Lung (tissue), 13 donors: Measurements from ENCODE around the gene SIRT1. TPM values are rescaled to one million over a fixed set of nuclear protein-coding genes. Genes with fewer than 3 reads are reported as not detected.
"Not testable (repeated sequence)": the region's sequence is repeated elsewhere in the genome, so short reads cannot be mapped to it uniquely, and the experiment has no call there.

ENCODE experiments used
- ATAC-seq: fragments of 200-7000 bp; cut with Tn5 transposase; one replicate; pipeline ENCODE4 v1.9.1; 2020; ENCODE audit warnings: moderate number of reproducible peaks; ENCODE audit not compliant: insufficient read depth, low FRiP score
- DNase-seq, 3 donors: peaks; one replicate each; pipeline ENCODE4 v3.0.0-alpha.2; 2013 to 2017
- H3K27ac ChIP-seq, 2 donors: one replicate each; pipeline ENCODE4 v1.5.1; 2013; ENCODE audit warnings: mild to moderate bottlenecking in 2 of 2, moderate library complexity in 2 of 2, control low read depth in 1 of 2, inconsistent platforms in 1 of 2, low read depth in 1 of 2, low read length in 1 of 2
- H3K27me3 ChIP-seq, 3 donors: one replicate each; pipeline ENCODE4 v1.5.1; 2013; ENCODE audit warnings: low read length in 2 of 3; ENCODE audit not compliant: control insufficient read depth in 3 of 3, insufficient read depth in 3 of 3
- H3K36me3 ChIP-seq, 4 donors: one replicate each; pipeline ENCODE4 v1.5.1; 2013; ENCODE audit warnings: low read length in 4 of 4, mild to moderate bottlenecking in 1 of 4, moderate library complexity in 1 of 4; ENCODE audit not compliant: control insufficient read depth in 4 of 4, insufficient read depth in 4 of 4
- H3K4me1 ChIP-seq, 5 donors: one replicate each; pipeline ENCODE4 v1.5.1; 2013; ENCODE audit warnings: low read length in 5 of 5, mild to moderate bottlenecking in 2 of 5, moderate library complexity in 1 of 5; ENCODE audit not compliant: control insufficient read depth in 5 of 5, insufficient read depth in 5 of 5
- H3K4me3 ChIP-seq: one replicate; pipeline ENCODE4 v1.5.1; 2013; ENCODE audit warnings: mild to moderate bottlenecking, control low read depth, moderate library complexity
- H3K9ac ChIP-seq, 2 donors: one replicate each; pipeline ENCODE4 v1.5.1; 2013; ENCODE audit warnings: low read length in 2 of 2, control low read depth in 1 of 2; ENCODE audit not compliant: insufficient read depth in 1 of 2
- H3K9me3 ChIP-seq, 4 donors: one replicate each; pipeline ENCODE4 v1.5.1; 2013; ENCODE audit warnings: low read length in 3 of 4, mild to moderate bottlenecking in 1 of 4, moderate library complexity in 1 of 4; ENCODE audit not compliant: control insufficient read depth in 4 of 4, insufficient read depth in 3 of 4
- WGBS, 2 donors: extraction: QIAGEN DNeasy Blood & Tissue Kit; methylation state at CpG; one replicate each; pipeline ENCODE4 v1.1.7; 2013; 5-methylcytosine and 5-hydroxymethylcytosine counted together
- polyA plus RNA-seq, 2 donors: library from polyadenylated mRNA; stranded (reverse); fragments of 200-250 nt; gene quantifications; one replicate each; pipeline ENCODE4 v1.2.1, GENCODE V29; 2013
- small RNA-seq: library from RNA; depleted of rRNA; stranded (forward); fragments of <200 nt; gene quantifications from one replicate; pipeline ENCODE3, GENCODE V24; 2014; ENCODE audit warnings: low replicate concordance
- total RNA-seq, 2 donors: library from RNA; depleted of rRNA in 1 of 2; stranded (reverse); fragments of >200 nt in 1 of 2; gene quantifications; one replicate each; pipeline ENCODE4 v1.2.1, GENCODE V29; 2014 to 2021
- TF ChIP-seq, protein P1 (sequence below): IDR thresholded peaks from 2 replicates; pipeline ENCODE4 v1.5.1; 2012; ENCODE audit warnings: mild to moderate bottlenecking; ENCODE audit errors: control extremely low read depth, extremely low read depth
- donor health status: control.
- donor health status: control.
- donor health status: Bipolar disorder and iron deficiency.
- donor health status: healthy.
- donor health status: DM: yes; HTN: yes; CAD: no.

Gene SIRT1
- total and polyA plus RNA-seq, 4 donors: 8.7 to 37.0 (median 13.4) TPM

- H3K9me3 ChIP-seq: no peaks in the 10 kb centered on the region
- H3K4me3 ChIP-seq: no peak overlapping the region
- H3K27ac ChIP-seq: no peak overlapping the region
- H3K9ac ChIP-seq: no peak overlapping the region
- ATAC-seq (no peak), DNase-seq (no peak)
- peaks cover 0 to 6% (median 4%) of the 10 kb centered on the region in 4 donors for H3K36me3 ChIP-seq
- no peaks in the 10 kb centered on the region for H3K4me1 ChIP-seq
- no peaks in the 10 kb centered on the region for H3K27me3 ChIP-seq
- TF ChIP-seq, protein P1, sequence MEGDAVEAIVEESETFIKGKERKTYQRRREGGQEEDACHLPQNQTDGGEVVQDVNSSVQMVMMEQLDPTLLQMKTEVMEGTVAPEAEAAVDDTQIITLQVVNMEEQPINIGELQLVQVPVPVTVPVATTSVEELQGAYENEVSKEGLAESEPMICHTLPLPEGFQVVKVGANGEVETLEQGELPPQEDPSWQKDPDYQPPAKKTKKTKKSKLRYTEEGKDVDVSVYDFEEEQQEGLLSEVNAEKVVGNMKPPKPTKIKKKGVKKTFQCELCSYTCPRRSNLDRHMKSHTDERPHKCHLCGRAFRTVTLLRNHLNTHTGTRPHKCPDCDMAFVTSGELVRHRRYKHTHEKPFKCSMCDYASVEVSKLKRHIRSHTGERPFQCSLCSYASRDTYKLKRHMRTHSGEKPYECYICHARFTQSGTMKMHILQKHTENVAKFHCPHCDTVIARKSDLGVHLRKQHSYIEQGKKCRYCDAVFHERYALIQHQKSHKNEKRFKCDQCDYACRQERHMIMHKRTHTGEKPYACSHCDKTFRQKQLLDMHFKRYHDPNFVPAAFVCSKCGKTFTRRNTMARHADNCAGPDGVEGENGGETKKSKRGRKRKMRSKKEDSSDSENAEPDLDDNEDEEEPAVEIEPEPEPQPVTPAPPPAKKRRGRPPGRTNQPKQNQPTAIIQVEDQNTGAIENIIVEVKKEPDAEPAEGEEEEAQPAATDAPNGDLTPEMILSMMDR: no peak
- 96% methylated on average over 8 of the region's 8 CpGs for WGBS, 2 donors
Measured at GRCh38 chr10:67959839-67960476, 75.5 kb downstream of the SIRT1 start.

DNA sequence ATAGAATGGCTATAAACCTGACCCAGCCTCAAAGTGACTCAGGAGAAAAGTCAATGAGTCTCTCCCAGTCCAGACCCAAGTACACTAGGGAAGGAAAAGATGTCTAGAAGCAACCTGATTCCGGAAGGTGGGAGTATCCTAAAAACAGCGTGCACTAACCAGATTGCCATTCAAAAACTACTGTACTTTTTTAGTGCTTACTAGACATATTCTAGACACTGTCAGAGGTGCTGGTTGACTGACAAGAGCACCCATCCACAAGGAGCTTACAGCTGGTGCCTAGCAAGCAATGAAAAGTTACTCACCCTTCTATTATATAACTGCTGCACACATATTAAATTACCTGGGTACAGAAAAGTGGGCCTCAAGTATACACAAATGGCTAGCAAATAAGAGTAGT is 81.0 kb downstream of the SIRT1 start:
- no peaks in the 10 kb centered on the region for H3K4me1 ChIP-seq
- no peaks in the 10 kb centered on the region for H3K27me3 ChIP-seq
- WGBS, 2 donors: 99 to 100% methylated on average over 2 of the region's 2 CpGs
- H3K9ac ChIP-seq: no peak overlapping the region
- H3K9me3 ChIP-seq: no peaks in the 10 kb centered on the region
- DNase-seq (no peak), ATAC-seq (no peak)
- H3K4me3 ChIP-seq: no peak overlapping the region
- H3K27ac ChIP-seq: no peak overlapping the region
- H3K36me3 ChIP-seq: peaks cover 0 to 22% (median 14%) of the 10 kb centered on the region in 4 donors
- TF ChIP-seq, protein P1: no peak

DNA sequence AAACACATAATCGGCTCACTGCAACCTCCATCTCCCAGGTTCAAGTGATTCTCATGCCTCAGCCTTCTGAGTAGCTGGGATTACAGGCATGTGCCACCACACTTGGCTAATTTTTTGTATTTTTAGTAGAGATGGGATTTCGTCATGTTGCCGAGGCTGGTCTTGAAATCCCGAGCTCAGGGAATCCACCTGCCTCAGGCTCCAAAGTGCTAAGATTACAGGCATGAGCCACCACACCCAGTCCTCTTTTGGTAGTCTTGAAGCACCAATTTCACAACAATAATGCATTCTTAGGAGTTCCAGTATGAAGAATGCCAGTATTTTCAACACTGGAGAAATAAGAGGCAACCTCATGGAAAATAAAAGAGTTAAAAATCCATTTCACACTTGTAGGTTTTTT is 81.6 kb downstream of the SIRT1 start:
- H3K9me3 ChIP-seq, H3K27me3 ChIP-seq, H3K27ac ChIP-seq, H3K9ac ChIP-seq, H3K4me3 ChIP-seq, ATAC-seq, H3K4me1 ChIP-seq, DNase-seq: not testable (repeated sequence)
- peaks cover 0 to 19% (median 10%) of the 10 kb centered on the region in 4 donors for H3K36me3 ChIP-seq
- 79 to 83% methylated on average over 4 of the region's 4 CpGs for WGBS, 2 donors

Small RNA genes within 50 kb of the gene (small RNA-seq; reads per million reads assigned to genes)
- not detected for gene RNU6-523P

Other genes with a start within 250 kb of the SIRT1 start
- gene CTNNA3, start 188.5 kb upstream of the SIRT1 start, total RNA-seq: 10 to 100 TPM in 1 of 2 donors, under 1 TPM in 1; 0.03 to 39.8 TPM
- under 1 TPM; under 0.01 to 0.16 TPM for gene CTNNA3, start 188.5 kb upstream of the SIRT1 start, polyA plus RNA-seq
- 1 to 10 TPM; 1.5 to 6.4 TPM for gene DNAJC12, start 46.5 kb upstream of the SIRT1 start, total RNA-seq
- 1 to 10 TPM; 1.2 to 1.6 TPM for gene DNAJC12, start 46.5 kb upstream of the SIRT1 start, polyA plus RNA-seq
- 100 to 1,000 TPM in 1 of 2 donors, 10 to 100 TPM in 1; 45.7 to 162 TPM for gene HERC4, start 190.6 kb downstream of the SIRT1 start, total RNA-seq
- gene HERC4, start 190.6 kb downstream of the SIRT1 start, polyA plus RNA-seq: 10 to 100 TPM; 16.3 to 19.3 TPM
- under 1 TPM; 0.06 to 0.28 TPM for gene MYPN, start 224.8 kb downstream of the SIRT1 start, total RNA-seq
- under 1 TPM; 0.01 to 0.02 TPM for gene MYPN, start 224.8 kb downstream of the SIRT1 start, polyA plus RNA-seq